Measurements from ENCODE around the gene CAGE1.
A peak's percentile ranks its signal among the peaks of the same experiment; 100 is the strongest.

The CAGE1 gene

GRCh38 chr6:7411328-7411727 is 21.8 kb upstream of the CAGE1 start:
- TF ChIP-seq POU2F2 (IDR thresholded peaks at IDR 0.05; ENCODE audit: low read depth, low read length) = no peak
- TF ChIP-seq SPI1 (IDR thresholded peaks at IDR 0.05; ENCODE audit: low read depth, low read length) = no peak
- no peak for TF ChIP-seq TAF1 (IDR thresholded peaks at IDR 0.05; ENCODE audit: low read depth, low read length)
- TF ChIP-seq POLR2AphosphoS5 (IDR thresholded peaks at IDR 0.05; ENCODE audit: low read depth, low read length) = no peak
- no peak for TF ChIP-seq POLR2A (IDR thresholded peaks at IDR 0.05; ENCODE audit: low read depth, low read length)
- TF ChIP-seq PAX5 (IDR thresholded peaks at IDR 0.05; ENCODE audit: insufficient read depth, low read length, severe bottlenecking) = no peak
- no peak for FAIRE-seq
- no peak for DNase-seq (ENCODE audit: insufficient read length, low spot score)

DNA sequence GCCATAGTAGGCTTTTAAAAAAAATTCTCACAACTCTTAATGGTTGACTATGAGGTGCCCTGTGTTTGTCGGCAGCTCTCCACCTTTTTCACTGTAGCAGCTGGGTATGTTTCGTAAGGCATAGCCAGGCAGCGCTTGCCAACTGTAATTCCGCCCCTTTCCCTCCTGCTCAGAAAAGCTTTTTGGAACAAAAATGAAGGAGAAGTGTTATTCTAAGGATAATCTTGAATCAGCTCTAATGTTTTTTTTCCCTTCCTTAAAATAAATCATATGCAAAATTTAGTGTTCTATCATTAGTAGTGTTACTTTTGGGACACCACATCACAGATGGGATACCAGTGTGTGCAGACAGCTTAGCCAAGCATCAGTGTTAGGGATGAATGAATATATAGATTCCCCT is 21.3 kb upstream of the CAGE1 start:
- no peak for TF ChIP-seq SPI1 (IDR thresholded peaks at IDR 0.05; ENCODE audit: low read depth, low read length)
- no peak for TF ChIP-seq POU2F2 (IDR thresholded peaks at IDR 0.05; ENCODE audit: low read depth, low read length)
- no peak for TF ChIP-seq POLR2AphosphoS5 (IDR thresholded peaks at IDR 0.05; ENCODE audit: low read depth, low read length)
- no peak for TF ChIP-seq TAF1 (IDR thresholded peaks at IDR 0.05; ENCODE audit: low read depth, low read length)
- no peak for TF ChIP-seq POLR2A (IDR thresholded peaks at IDR 0.05; ENCODE audit: low read depth, low read length)
- TF ChIP-seq PAX5 (IDR thresholded peaks at IDR 0.05; ENCODE audit: insufficient read depth, low read length, severe bottlenecking) = no peak
- FAIRE-seq (no peak), DNase-seq (ENCODE audit: insufficient read length, low spot score) (no peak)

- DNase-seq (ENCODE audit: insufficient read length, low spot score) (no peak), FAIRE-seq (no peak)
- TF ChIP-seq PAX5 (IDR thresholded peaks at IDR 0.05; ENCODE audit: insufficient read depth, low read length, severe bottlenecking) = no peak
- TF ChIP-seq POLR2AphosphoS5 (IDR thresholded peaks at IDR 0.05; ENCODE audit: low read depth, low read length) = no peak
- no peak for TF ChIP-seq POLR2A (IDR thresholded peaks at IDR 0.05; ENCODE audit: low read depth, low read length)
- no peak for TF ChIP-seq TAF1 (IDR thresholded peaks at IDR 0.05; ENCODE audit: low read depth, low read length)
- TF ChIP-seq SPI1 (IDR thresholded peaks at IDR 0.05; ENCODE audit: low read depth, low read length) = no peak
- TF ChIP-seq POU2F2 (IDR thresholded peaks at IDR 0.05; ENCODE audit: low read depth, low read length) = no peak
These were observed 20.2 kb upstream of the CAGE1 start for GRCh38 chr6:7409740-7410139.

GRCh38 chr6:7406743-7407142 is 17.2 kb upstream of the CAGE1 start:
- no peak for FAIRE-seq
- TF ChIP-seq SPI1 (IDR thresholded peaks at IDR 0.05; ENCODE audit: low read depth, low read length) (no peak), POLR2AphosphoS5 (IDR thresholded peaks at IDR 0.05; ENCODE audit: low read depth, low read length) (no peak), POU2F2 (IDR thresholded peaks at IDR 0.05; ENCODE audit: low read depth, low read length) (no peak)

GRCh38 chr6:7404546-7404945 is 15.0 kb upstream of the CAGE1 start:
- FAIRE-seq (no peak), DNase-seq (ENCODE audit: insufficient read length, low spot score) (no peak)
- TF ChIP-seq SPI1 (IDR thresholded peaks at IDR 0.05; ENCODE audit: low read depth, low read length) (no peak), POU2F2 (IDR thresholded peaks at IDR 0.05; ENCODE audit: low read depth, low read length) (no peak), POLR2AphosphoS5 (IDR thresholded peaks at IDR 0.05; ENCODE audit: low read depth, low read length) (no peak), PAX5 (IDR thresholded peaks at IDR 0.05; ENCODE audit: insufficient read depth, low read length, severe bottlenecking) (no peak), POLR2A (IDR thresholded peaks at IDR 0.05; ENCODE audit: low read depth, low read length) (no peak), TAF1 (IDR thresholded peaks at IDR 0.05; ENCODE audit: low read depth, low read length) (no peak)

More at GRCh38 chr6:7406743-7407142, 17.2 kb upstream of the CAGE1 start:
- DNase-seq (ENCODE audit: insufficient read length, low spot score) = no peak

- FAIRE-seq = no peak
- TF ChIP-seq PAX5 (IDR thresholded peaks at IDR 0.05; ENCODE audit: insufficient read depth, low read length, severe bottlenecking) (no peak), POLR2A (IDR thresholded peaks at IDR 0.05; ENCODE audit: low read depth, low read length) (no peak), SPI1 (IDR thresholded peaks at IDR 0.05; ENCODE audit: low read depth, low read length) (no peak), TAF1 (IDR thresholded peaks at IDR 0.05; ENCODE audit: low read depth, low read length) (no peak), POU2F2 (IDR thresholded peaks at IDR 0.05; ENCODE audit: low read depth, low read length) (no peak), POLR2AphosphoS5 (IDR thresholded peaks at IDR 0.05; ENCODE audit: low read depth, low read length) (no peak)
- DNase-seq (ENCODE audit: insufficient read length, low spot score) = no peak
These were observed 13.2 kb upstream of the CAGE1 start for GRCh38 chr6:7402716-7403115.

- TF ChIP-seq POU2F2 (IDR thresholded peaks at IDR 0.05; ENCODE audit: low read depth, low read length) (no peak), POLR2AphosphoS5 (IDR thresholded peaks at IDR 0.05; ENCODE audit: low read depth, low read length) (no peak), PAX5 (IDR thresholded peaks at IDR 0.05; ENCODE audit: insufficient read depth, low read length, severe bottlenecking) (no peak), SPI1 (IDR thresholded peaks at IDR 0.05; ENCODE audit: low read depth, low read length) (no peak), POLR2A (IDR thresholded peaks at IDR 0.05; ENCODE audit: low read depth, low read length) (no peak), TAF1 (IDR thresholded peaks at IDR 0.05; ENCODE audit: low read depth, low read length) (no peak)
- DNase-seq (ENCODE audit: insufficient read length, low spot score) (no peak), FAIRE-seq (no peak)
These were observed 11.5 kb upstream of the CAGE1 start for GRCh38 chr6:7401075-7401474.

DNA sequence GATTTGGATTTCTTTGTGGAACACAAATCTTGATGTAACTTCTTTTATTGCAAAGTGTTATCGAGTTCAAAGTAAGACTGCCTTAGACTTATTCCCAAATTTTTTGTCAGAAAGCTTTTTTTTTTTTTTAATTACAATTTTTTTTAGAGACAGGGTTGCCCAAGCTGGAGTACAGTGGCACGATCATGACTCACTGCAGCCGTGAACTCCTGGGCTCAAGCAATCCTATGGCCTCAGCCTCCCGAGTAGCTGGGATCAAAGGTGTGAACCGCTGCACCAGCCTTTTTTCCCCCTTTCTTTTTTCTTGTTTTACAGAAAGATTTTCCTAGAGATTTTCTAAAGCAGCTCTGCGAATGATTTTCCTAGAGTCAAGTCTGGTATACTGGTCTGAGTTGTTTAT is 2.9 kb upstream of the CAGE1 start:
- TF ChIP-seq POU2F2 (IDR thresholded peaks at IDR 0.05; ENCODE audit: low read depth, low read length) (no peak), TAF1 (IDR thresholded peaks at IDR 0.05; ENCODE audit: low read depth, low read length) (no peak), POLR2A (IDR thresholded peaks at IDR 0.05; ENCODE audit: low read depth, low read length) (no peak), POLR2AphosphoS5 (IDR thresholded peaks at IDR 0.05; ENCODE audit: low read depth, low read length) (no peak), SPI1 (IDR thresholded peaks at IDR 0.05; ENCODE audit: low read depth, low read length) (no peak), PAX5 (IDR thresholded peaks at IDR 0.05; ENCODE audit: insufficient read depth, low read length, severe bottlenecking) (no peak)
- DNase-seq (ENCODE audit: insufficient read length, low spot score) = no peak
- no peak for FAIRE-seq

DNA sequence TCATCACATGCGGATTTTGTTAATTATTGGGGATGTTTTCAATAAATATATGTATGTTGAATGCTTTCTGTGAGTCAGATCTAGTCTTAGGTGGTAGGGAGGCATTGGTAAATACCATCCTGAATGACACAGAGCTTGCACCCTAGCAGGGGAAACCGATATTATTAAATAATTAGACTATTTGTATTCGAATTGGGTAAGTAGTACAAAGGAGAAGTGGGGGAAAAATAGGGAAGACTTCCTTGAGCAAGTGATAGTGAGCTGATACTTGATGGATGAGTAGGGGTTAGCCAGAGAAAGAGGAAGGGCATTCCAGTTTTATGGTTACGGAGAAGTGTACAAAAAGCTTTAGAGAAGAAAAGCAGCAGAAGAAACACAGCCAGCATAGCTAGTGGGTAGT is 1.6 kb upstream of the CAGE1 start:
- DNase-seq (ENCODE audit: insufficient read length, low spot score) (no peak), FAIRE-seq (no peak)
- TF ChIP-seq TAF1 (IDR thresholded peaks at IDR 0.05; ENCODE audit: low read depth, low read length) (no peak), PAX5 (IDR thresholded peaks at IDR 0.05; ENCODE audit: insufficient read depth, low read length, severe bottlenecking) (no peak), SPI1 (IDR thresholded peaks at IDR 0.05; ENCODE audit: low read depth, low read length) (no peak), POU2F2 (IDR thresholded peaks at IDR 0.05; ENCODE audit: low read depth, low read length) (no peak), POLR2AphosphoS5 (IDR thresholded peaks at IDR 0.05; ENCODE audit: low read depth, low read length) (no peak), POLR2A (IDR thresholded peaks at IDR 0.05; ENCODE audit: low read depth, low read length) (no peak)

DNA sequence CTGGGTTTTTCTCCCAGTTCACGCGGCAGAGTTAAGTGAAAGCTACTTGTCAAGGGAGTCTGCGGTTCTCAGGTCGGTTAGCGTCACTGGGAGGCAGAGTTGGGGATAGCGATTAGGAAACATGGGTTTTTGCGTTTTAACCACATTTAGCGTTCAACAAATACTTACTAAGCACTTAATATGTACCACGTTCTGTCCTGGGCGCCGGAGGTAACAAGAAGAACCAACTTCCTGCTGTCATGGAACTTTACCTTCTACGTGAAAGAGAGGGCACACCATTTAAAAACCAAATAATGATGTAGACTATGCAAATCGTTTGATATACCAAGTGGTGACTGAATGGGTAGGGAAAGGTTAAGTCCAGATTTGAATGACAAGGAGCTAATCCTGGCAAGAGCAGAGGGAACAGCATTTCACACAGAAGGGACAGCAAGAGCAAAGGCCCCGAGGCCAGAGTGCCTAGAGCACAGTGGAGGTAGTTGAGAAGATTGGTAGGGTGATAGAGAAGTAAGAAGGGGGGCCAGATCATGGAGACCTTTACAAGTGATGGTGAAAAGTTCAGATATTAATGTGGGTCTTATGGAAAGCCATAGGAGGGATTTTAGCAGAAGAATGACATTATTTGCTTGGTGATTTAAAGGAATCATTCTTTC is 810 bp upstream of the CAGE1 start:
- no peak for DNase-seq (ENCODE audit: insufficient read length, low spot score)
- no peak for TF ChIP-seq PAX5 (IDR thresholded peaks at IDR 0.05; ENCODE audit: insufficient read depth, low read length, severe bottlenecking)
- no peak for TF ChIP-seq POLR2A (IDR thresholded peaks at IDR 0.05; ENCODE audit: low read depth, low read length)
- no peak for TF ChIP-seq POLR2AphosphoS5 (IDR thresholded peaks at IDR 0.05; ENCODE audit: low read depth, low read length)

More for the DNA sequence above, 810 bp upstream of the CAGE1 start:
- peak; percentile 58 for FAIRE-seq
